Trophoblast cell (in vitro differentiated cells and primary cell): ENCODE data around the gene GBX1.

Experiments
- DNase-seq, 2 donors: peaks; one replicate each; pipeline ENCODE4 v3.0.0-alpha.2; 2016
- H2AFZ ChIP-seq: 2 replicates; pipeline ENCODE4 v1.6.1; 2013; ENCODE audit warnings: low read length, moderate library complexity, mild to moderate bottlenecking; ENCODE audit not compliant: insufficient read depth, poor library complexity
- H2AK5ac ChIP-seq: 2 replicates; pipeline ENCODE4 v1.6.1; 2013; ENCODE audit warnings: mild to moderate bottlenecking, low read length
- H2BK120ac ChIP-seq: 2 replicates; pipeline ENCODE4 v1.6.1; 2013; ENCODE audit warnings: low read length, mild to moderate bottlenecking, moderate library complexity; ENCODE audit not compliant: insufficient read depth, poor library complexity
- H2BK12ac ChIP-seq: 2 replicates; pipeline ENCODE4 v1.6.1; 2013; ENCODE audit warnings: mild to moderate bottlenecking, low read length, moderate library complexity
- H2BK5ac ChIP-seq: 2 replicates; pipeline ENCODE4 v1.6.1; 2013; ENCODE audit warnings: low read length, low read depth, moderate library complexity, mild to moderate bottlenecking; ENCODE audit not compliant: poor library complexity
- H3K14ac ChIP-seq: 2 replicates; pipeline ENCODE4 v1.6.1; 2013; ENCODE audit warnings: mild to moderate bottlenecking, low read length
- H3K18ac ChIP-seq: 2 replicates; pipeline ENCODE4 v1.6.1; 2013; ENCODE audit warnings: mild to moderate bottlenecking, low read length
- H3K23ac ChIP-seq: 2 replicates; pipeline ENCODE4 v1.6.1; 2013; ENCODE audit warnings: low read length
- H3K27ac ChIP-seq: 2 replicates; pipeline ENCODE4 v1.5.1; 2013; ENCODE audit warnings: low read depth, mild to moderate bottlenecking, inconsistent platforms, low read length, moderate library complexity
- H3K27me3 ChIP-seq: 2 replicates; pipeline ENCODE4 v1.6.1; 2013; ENCODE audit warnings: inconsistent platforms, mild to moderate bottlenecking, low read length, moderate library complexity; ENCODE audit not compliant: insufficient read depth
- H3K36me3 ChIP-seq, 2 experiments: 1 replicate in 1 of 2; 2 replicates in 1 of 2; pipeline ENCODE4 v1.6.1; 2013; ENCODE audit warnings: low read length in 2 of 2, mild to moderate bottlenecking in 2 of 2, moderate library complexity in 1 of 2; ENCODE audit not compliant: insufficient read depth in 2 of 2, control insufficient read depth in 1 of 2
- H3K4ac ChIP-seq: 2 replicates; pipeline ENCODE4 v1.6.1; 2013; ENCODE audit warnings: low read depth, mild to moderate bottlenecking, low read length, moderate library complexity
- H3K4me1 ChIP-seq, 2 experiments: 1 replicate in 1 of 2; 2 replicates in 1 of 2; pipeline ENCODE4 v1.6.1; 2013; ENCODE audit warnings: low read length in 2 of 2, mild to moderate bottlenecking in 2 of 2, moderate library complexity in 1 of 2; ENCODE audit not compliant: insufficient read depth in 2 of 2, control insufficient read depth in 1 of 2
- H3K4me2 ChIP-seq: 2 replicates; pipeline ENCODE4 v1.6.1; 2013; ENCODE audit warnings: inconsistent platforms, mild to moderate bottlenecking, low read length, moderate library complexity
- H3K4me3 ChIP-seq: 2 replicates; pipeline ENCODE4 v1.5.1; 2013; ENCODE audit warnings: mild to moderate bottlenecking, low read depth, low read length, inconsistent platforms
- H3K79me1 ChIP-seq: one replicate; pipeline ENCODE4 v1.6.1; 2013; ENCODE audit warnings: low read length
- H3K79me2 ChIP-seq: 2 replicates; pipeline ENCODE4 v1.6.1; 2013; ENCODE audit warnings: low read length, mild to moderate bottlenecking; ENCODE audit not compliant: control insufficient read depth, insufficient read depth, poor library complexity
- H3K9ac ChIP-seq: 2 replicates; pipeline ENCODE4 v1.6.1; 2013; ENCODE audit warnings: mild to moderate bottlenecking, low read length
- H3K9me3 ChIP-seq: 2 replicates; pipeline ENCODE4 v1.6.1; 2013; ENCODE audit warnings: low read depth, mild to moderate bottlenecking, control low read depth, inconsistent platforms, low read length; ENCODE audit not compliant: insufficient read depth
- H4K12ac ChIP-seq: 2 replicates; pipeline ENCODE4 v1.6.1; 2013; ENCODE audit warnings: low read depth, mild to moderate bottlenecking, low read length, moderate library complexity
- H4K8ac ChIP-seq: 2 replicates; pipeline ENCODE4 v1.6.1; 2013; ENCODE audit warnings: low read depth, mild to moderate bottlenecking, low read length, moderate library complexity
- H4K91ac ChIP-seq: one replicate; pipeline ENCODE4 v1.6.1; 2013; ENCODE audit warnings: low read depth, mild to moderate bottlenecking, low read length, moderate library complexity
- WGBS: extraction: QIAGEN DNeasy Blood & Tissue Kit; methylation state at CpG from one replicate; pipeline ENCODE4 v1.1.7; 2013; ENCODE audit warnings: missing lambda C conversion rate; ENCODE audit not compliant: insufficient read length, insufficient coverage; ENCODE audit errors: extremely low coverage; 5-methylcytosine and 5-hydroxymethylcytosine counted together

GBX1 gene

DNA sequence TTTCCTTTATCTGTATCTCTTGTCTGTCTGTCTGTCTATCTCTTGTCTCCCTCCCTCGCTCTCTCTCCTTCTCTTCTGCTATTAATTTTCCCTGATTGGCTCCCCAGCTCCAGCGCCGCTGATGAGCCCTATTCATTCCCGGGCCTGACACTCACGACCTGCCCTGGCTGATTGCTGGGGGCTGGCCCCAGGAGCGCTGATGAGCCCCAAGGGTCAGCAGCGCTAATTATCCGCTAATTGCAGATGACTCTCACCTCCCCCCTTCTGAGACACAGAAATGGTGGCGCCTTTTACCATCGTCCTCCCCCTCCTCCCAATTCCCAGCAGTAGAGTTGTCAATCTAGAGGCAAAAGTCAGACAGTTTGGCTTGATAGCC lies 1.3 kb upstream of the GBX1 start:
- Histone ChIP-seq H3K4ac (no peak overlapping the region), H3K4me3 (no peak overlapping the region), H3K36me3 (no peaks in the 10 kb centered on the region), H2AFZ (no peak overlapping the region), H2BK5ac (no peak overlapping the region), H3K27ac (no peak overlapping the region), H3K14ac (no peak overlapping the region), H3K79me2 (no peaks in the 10 kb centered on the region), H3K4me1 (peaks cover 5 to 8% of the 10 kb centered on the region in 2 experiments), H2BK120ac (no peak overlapping the region), H3K9me3 (peaks cover 20% of the 10 kb centered on the region), H2BK12ac (no peak overlapping the region), H3K9ac (no peak overlapping the region), H3K27me3 (peaks cover 49% of the 10 kb centered on the region), H3K4me2 (no peak overlapping the region), H3K18ac (no peak overlapping the region), H2AK5ac (no peak overlapping the region), H3K79me1 (no peaks in the 10 kb centered on the region), H4K8ac (no peak overlapping the region), H4K12ac (no peak overlapping the region), H3K23ac (no peak overlapping the region), H4K91ac (no peak overlapping the region)
- no peak for DNase-seq
- no CpG with 5 or more reads among the region's 10 CpGs for WGBS

- peak overlapping the region; percentile 63 for H3K4me3 ChIP-seq
- H3K79me1 ChIP-seq = no peaks in the 10 kb centered on the region
- H3K36me3 ChIP-seq = no peaks in the 10 kb centered on the region
- no peak overlapping the region for H3K18ac ChIP-seq
- H2BK12ac ChIP-seq = no peak overlapping the region
- H2AK5ac ChIP-seq = no peak overlapping the region
- peaks cover 5 to 8% of the 10 kb centered on the region in 2 experiments for H3K4me1 ChIP-seq
- no peak overlapping the region for H3K9ac ChIP-seq
- 100% methylated on average over 3 of the region's 52 CpGs for WGBS
- peaks cover 49% of the 10 kb centered on the region for H3K27me3 ChIP-seq
- no peak overlapping the region for H3K14ac ChIP-seq
- no peak overlapping the region for H2BK120ac ChIP-seq
- no peak overlapping the region for H3K27ac ChIP-seq
- peak in 1 of 2 donors; percentile 31 for DNase-seq
- no peaks in the 10 kb centered on the region for H3K79me2 ChIP-seq
- H4K91ac ChIP-seq = no peak overlapping the region
- no peak overlapping the region for H3K4ac ChIP-seq
- H3K4me2 ChIP-seq = peak overlapping the region; percentile 85
- no peak overlapping the region for H4K8ac ChIP-seq
- H2AFZ ChIP-seq = no peak overlapping the region
- no peak overlapping the region for H4K12ac ChIP-seq
- peaks cover 15% of the 10 kb centered on the region for H3K9me3 ChIP-seq
- no peak overlapping the region for H3K23ac ChIP-seq
- H2BK5ac ChIP-seq = no peak overlapping the region
Observed at GRCh38 chr7:151168003-151168786, 701 bp upstream of the GBX1 start.

- no peak overlapping the region for H4K8ac ChIP-seq
- no peak overlapping the region for H2BK5ac ChIP-seq
- peaks cover 5 to 8% of the 10 kb centered on the region in 2 experiments for H3K4me1 ChIP-seq
- no peaks in the 10 kb centered on the region for H3K79me2 ChIP-seq
- H3K14ac ChIP-seq = no peak overlapping the region
- WGBS = no CpG with 5 or more reads among the region's 31 CpGs
- no peak overlapping the region for H3K9ac ChIP-seq
- no peak overlapping the region for H3K4ac ChIP-seq
- no peak overlapping the region for H3K27ac ChIP-seq
- no peak overlapping the region for H4K12ac ChIP-seq
- no peaks in the 10 kb centered on the region for H3K36me3 ChIP-seq
- H2BK120ac ChIP-seq = no peak overlapping the region
- no peaks in the 10 kb centered on the region for H3K79me1 ChIP-seq
- no peak overlapping the region for H2BK12ac ChIP-seq
- no peak overlapping the region for H4K91ac ChIP-seq
- H3K27me3 ChIP-seq = peaks cover 52% of the 10 kb centered on the region
- H3K4me2 ChIP-seq = peak overlapping the region; percentile 85
- peak in 1 of 2 donors; percentile 21 for DNase-seq
- no peak overlapping the region for H3K23ac ChIP-seq
- H3K4me3 ChIP-seq = no peak overlapping the region
- peak overlapping the region; percentile 56 for H2AFZ ChIP-seq
- no peak overlapping the region for H3K18ac ChIP-seq
- H2AK5ac ChIP-seq = no peak overlapping the region
- H3K9me3 ChIP-seq = peaks cover 9% of the 10 kb centered on the region
Observed at GRCh38 chr7:151166629-151167196, 781 bp downstream of the GBX1 start.

- peaks cover 0 to 2% of the 10 kb centered on the region in 2 experiments for H3K4me1 ChIP-seq
- no peak overlapping the region for H3K18ac ChIP-seq
- no peak overlapping the region for H4K91ac ChIP-seq
- peaks cover 23% of the 10 kb centered on the region for H3K27me3 ChIP-seq
- H3K4ac ChIP-seq = no peak overlapping the region
- no peaks in the 10 kb centered on the region for H3K9me3 ChIP-seq
- H2AFZ ChIP-seq = no peak overlapping the region
- H3K79me1 ChIP-seq = no peaks in the 10 kb centered on the region
- no peaks in the 10 kb centered on the region for H3K36me3 ChIP-seq
- H4K12ac ChIP-seq = no peak overlapping the region
- H3K4me2 ChIP-seq = no peak overlapping the region
- no peak overlapping the region for H3K14ac ChIP-seq
- H3K27ac ChIP-seq = no peak overlapping the region
- no peaks in the 10 kb centered on the region for H3K79me2 ChIP-seq
- no peak for DNase-seq
- no peak overlapping the region for H4K8ac ChIP-seq
- no peak overlapping the region for H2BK12ac ChIP-seq
- WGBS = no CpG with 5 or more reads among the region's 1 CpG
- no peak overlapping the region for H3K23ac ChIP-seq
- H2BK5ac ChIP-seq = no peak overlapping the region
- no peak overlapping the region for H3K4me3 ChIP-seq
- H2AK5ac ChIP-seq = no peak overlapping the region
- no peak overlapping the region for H2BK120ac ChIP-seq
- H3K9ac ChIP-seq = no peak overlapping the region
Observed at GRCh38 chr7:151161757-151162156, 5.7 kb downstream of the GBX1 start.
